ENCODE results near the gene BUB1B. TPM values are rescaled to one million over a fixed set of nuclear protein-coding genes. Genes with fewer than 3 reads are reported as not detected.

BUB1B gene
- total RNA-seq, 1 experiment from 2014 or later: 92.9 TPM

DNA sequence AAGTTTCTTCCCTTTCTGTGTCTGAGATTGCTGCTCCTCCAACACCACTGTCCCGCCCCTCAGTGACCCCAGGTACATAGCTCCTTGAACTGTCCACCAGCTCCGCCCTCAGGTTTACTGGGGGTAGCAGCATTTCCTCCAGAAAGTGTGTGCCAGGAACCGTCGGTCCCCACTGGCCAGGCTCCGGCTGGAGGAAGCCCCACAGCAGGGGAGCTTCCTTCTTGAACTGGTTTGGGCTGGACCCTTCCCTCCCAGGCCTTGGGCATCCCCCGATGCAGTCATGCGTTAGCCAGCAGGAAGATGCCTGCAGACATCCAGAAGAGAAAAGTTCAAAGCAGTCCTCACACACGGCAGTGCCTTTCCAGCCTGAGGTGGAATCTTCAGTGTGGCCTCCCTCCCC is 97.7 kb downstream of the BUB1B start:
- H3K27ac ChIP-seq (ENCODE audit: low read depth, low read length): no peak overlapping the region

More for the DNA sequence above, 97.7 kb downstream of the BUB1B start:
- peaks cover 7 to 22% of the 10 kb centered on the region in 2 experiments for H3K4me1 ChIP-seq (ENCODE audit: control insufficient read depth in 1 of 2, insufficient read depth in 2 of 2, low read length in 2 of 2)
- no peaks in the 10 kb centered on the region for H4K20me1 ChIP-seq (ENCODE audit: insufficient read depth)
- no peak overlapping the region for H2AFZ ChIP-seq (ENCODE audit: low read depth, low read length, poor library complexity, severe bottlenecking)
- ChIA-PET RAD21 (ENCODE audit: low non-redundant PET in 1 of 2, low total read pairs in 2 of 2, uncharacterized antibody in 2 of 2, unreplicated experiment in 2 of 2) (no interaction called here), CTCF (no interaction called here), POLR2A (interaction anchor here (1.1 kb wide), 1 partner anchor 20 kb away, joined by 3 read pairs; the partner anchor contains the start of gene PAK6)
- no peaks in the 10 kb centered on the region for H3K9me2 ChIP-seq (ENCODE audit: insufficient read depth)
- no TSS peak for BruUV-seq (replicated peaks)
- TF ChIP-seq SP1 (IDR thresholded peaks at IDR 0.05; ENCODE audit: low read depth) (no peak), SIN3A (IDR thresholded peaks at IDR 0.05; ENCODE audit: low read depth) (no peak), CBX3 (IDR thresholded peaks at IDR 0.05; ENCODE audit: low read depth) (no peak), ELF1 (IDR thresholded peaks at IDR 0.05; ENCODE audit: borderline replicate concordance, low read depth) (no peak), EZH2 (IDR thresholded peaks at IDR 0.05) (no peak), POLR2AphosphoS5 (IDR thresholded peaks at IDR 0.05; ENCODE audit: low read depth, low read length) (no peak), CEBPB (IDR thresholded peaks at IDR 0.05; ENCODE audit: low read depth) (no peak), EGR1 (IDR thresholded peaks at IDR 0.05; ENCODE audit: low read depth) (no peak), ZNF274 (IDR thresholded peaks at IDR 0.05; ENCODE audit: low read depth, low read length) (no peak), ZFX (IDR thresholded peaks at IDR 0.05) (no peak), EZH2phosphoT487 (IDR thresholded peaks at IDR 0.05; ENCODE audit: borderline replicate concordance) (no peak), POLR2A (IDR thresholded peaks at IDR 0.05; ENCODE audit: borderline replicate concordance, extremely low read depth, insufficient read depth, insufficient read length) (no peak), RAD21 (IDR thresholded peaks at IDR 0.05; ENCODE audit: low read depth) (no peak), JUND (IDR thresholded peaks at IDR 0.05) (no peak), REST (IDR thresholded peaks at IDR 0.05; ENCODE audit: low read depth) (no peak), YY1 (IDR thresholded peaks at IDR 0.05; ENCODE audit: extremely low read depth, insufficient replicate concordance, low read depth, low read length) (no peak), TCF7L2 (IDR thresholded peaks at IDR 0.05; ENCODE audit: borderline replicate concordance, extremely low read depth, insufficient read depth, insufficient read length) (no peak), FOSL1 (IDR thresholded peaks at IDR 0.05; ENCODE audit: low read depth) (no peak), ZBTB33 (IDR thresholded peaks at IDR 0.05; ENCODE audit: extremely low read depth, insufficient replicate concordance, low read length) (no peak)
- TF ChIP-seq, protein P1, sequence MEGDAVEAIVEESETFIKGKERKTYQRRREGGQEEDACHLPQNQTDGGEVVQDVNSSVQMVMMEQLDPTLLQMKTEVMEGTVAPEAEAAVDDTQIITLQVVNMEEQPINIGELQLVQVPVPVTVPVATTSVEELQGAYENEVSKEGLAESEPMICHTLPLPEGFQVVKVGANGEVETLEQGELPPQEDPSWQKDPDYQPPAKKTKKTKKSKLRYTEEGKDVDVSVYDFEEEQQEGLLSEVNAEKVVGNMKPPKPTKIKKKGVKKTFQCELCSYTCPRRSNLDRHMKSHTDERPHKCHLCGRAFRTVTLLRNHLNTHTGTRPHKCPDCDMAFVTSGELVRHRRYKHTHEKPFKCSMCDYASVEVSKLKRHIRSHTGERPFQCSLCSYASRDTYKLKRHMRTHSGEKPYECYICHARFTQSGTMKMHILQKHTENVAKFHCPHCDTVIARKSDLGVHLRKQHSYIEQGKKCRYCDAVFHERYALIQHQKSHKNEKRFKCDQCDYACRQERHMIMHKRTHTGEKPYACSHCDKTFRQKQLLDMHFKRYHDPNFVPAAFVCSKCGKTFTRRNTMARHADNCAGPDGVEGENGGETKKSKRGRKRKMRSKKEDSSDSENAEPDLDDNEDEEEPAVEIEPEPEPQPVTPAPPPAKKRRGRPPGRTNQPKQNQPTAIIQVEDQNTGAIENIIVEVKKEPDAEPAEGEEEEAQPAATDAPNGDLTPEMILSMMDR (IDR thresholded peaks at IDR 0.05 in 2 of 3, conservative IDR thresholded peaks at IDR 0.05 in 1 of 3; ENCODE audit: borderline replicate concordance in 1 of 3, insufficient read depth in 1 of 3, low read depth in 2 of 3, low read length in 2 of 3): no peak
- DNase-seq (ENCODE audit: low read depth, low spot score) (no peak), ATAC-seq (no peak)
- H3K4me3 ChIP-seq (replicated peaks in 1 of 2; ENCODE audit: low read depth in 1 of 2, low read length in 2 of 2): no peak overlapping the region
- peaks cover 12% of the 10 kb centered on the region; the same call in 1 of the 2 replicates for H3K79me2 ChIP-seq (ENCODE audit: insufficient read depth, low read length)
- peaks cover 3 to 4% of the 10 kb centered on the region in 2 experiments; a peak in 3 of 4 replicates for H3K36me3 ChIP-seq (ENCODE audit: control insufficient read depth in 1 of 2, insufficient read depth in 2 of 2, low read length in 2 of 2)
- intact Hi-C loops (cut with micrococcal nuclease): no loop called here
- no peak overlapping the region for H3K4me2 ChIP-seq (ENCODE audit: low read length)
- no peaks in the 10 kb centered on the region for H3K27me3 ChIP-seq (ENCODE audit: insufficient read depth, low read length)
- H3K9ac ChIP-seq (ENCODE audit: low read length): no peak overlapping the region
- H3K9me3 ChIP-seq (ENCODE audit: control insufficient read depth in 1 of 2, insufficient read depth in 1 of 2, low read depth in 1 of 2, low read length in 2 of 2): no peaks in the 10 kb centered on the region

Measured in HCT116 (cell line).